Measurements from ENCODE around the gene PLXNA2.

The PLXNA2 gene

DNA sequence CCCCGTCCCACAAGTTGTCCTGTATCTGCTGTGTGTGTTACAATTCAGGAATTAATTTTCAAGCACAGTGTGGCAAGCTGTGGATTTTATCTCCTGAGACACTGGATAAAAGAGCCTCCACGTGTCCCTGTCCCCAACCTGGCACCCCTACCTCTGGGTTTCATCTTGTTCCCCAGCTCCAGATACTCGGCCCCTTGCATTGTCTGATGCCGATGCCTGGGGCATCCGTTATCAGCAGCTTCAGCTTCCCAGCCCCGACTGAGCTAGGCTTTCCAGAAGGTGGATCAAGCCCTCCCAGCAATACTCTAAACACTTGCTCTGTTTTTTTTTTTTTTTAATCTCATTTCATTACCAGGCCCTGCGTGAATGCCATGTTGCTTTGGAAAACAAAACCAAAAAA is 159.4 kb downstream of the PLXNA2 start:
- no peaks in the 10 kb centered on the region for H3K27me3 ChIP-seq

DNA sequence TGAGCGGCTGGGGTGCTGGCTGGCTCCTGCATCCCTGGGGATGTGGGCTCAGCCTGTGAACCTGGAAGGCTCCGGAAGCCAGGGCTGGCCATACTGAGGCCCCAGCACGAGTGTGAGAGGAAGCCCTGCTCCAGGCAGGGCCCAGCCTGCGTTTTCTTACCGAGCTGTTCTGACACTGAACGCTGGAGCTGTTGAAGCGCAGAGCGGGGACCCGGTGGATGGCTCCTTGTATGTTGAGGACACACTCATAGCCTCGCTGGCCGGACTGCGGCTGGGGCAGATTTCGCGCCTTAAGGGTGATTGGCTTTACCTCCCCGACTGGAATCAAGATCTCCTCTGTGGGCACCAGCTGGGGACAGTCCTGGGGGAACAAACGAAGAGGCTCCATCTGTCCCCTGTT is 160.0 kb downstream of the PLXNA2 start:
- no peaks in the 10 kb centered on the region for H3K27me3 ChIP-seq
- no peak overlapping the region for H3K4me3 ChIP-seq (ENCODE audit: low read depth, low read length)
- no peaks in the 10 kb centered on the region for H3K9me3 ChIP-seq
- TF ChIP-seq, protein P1, sequence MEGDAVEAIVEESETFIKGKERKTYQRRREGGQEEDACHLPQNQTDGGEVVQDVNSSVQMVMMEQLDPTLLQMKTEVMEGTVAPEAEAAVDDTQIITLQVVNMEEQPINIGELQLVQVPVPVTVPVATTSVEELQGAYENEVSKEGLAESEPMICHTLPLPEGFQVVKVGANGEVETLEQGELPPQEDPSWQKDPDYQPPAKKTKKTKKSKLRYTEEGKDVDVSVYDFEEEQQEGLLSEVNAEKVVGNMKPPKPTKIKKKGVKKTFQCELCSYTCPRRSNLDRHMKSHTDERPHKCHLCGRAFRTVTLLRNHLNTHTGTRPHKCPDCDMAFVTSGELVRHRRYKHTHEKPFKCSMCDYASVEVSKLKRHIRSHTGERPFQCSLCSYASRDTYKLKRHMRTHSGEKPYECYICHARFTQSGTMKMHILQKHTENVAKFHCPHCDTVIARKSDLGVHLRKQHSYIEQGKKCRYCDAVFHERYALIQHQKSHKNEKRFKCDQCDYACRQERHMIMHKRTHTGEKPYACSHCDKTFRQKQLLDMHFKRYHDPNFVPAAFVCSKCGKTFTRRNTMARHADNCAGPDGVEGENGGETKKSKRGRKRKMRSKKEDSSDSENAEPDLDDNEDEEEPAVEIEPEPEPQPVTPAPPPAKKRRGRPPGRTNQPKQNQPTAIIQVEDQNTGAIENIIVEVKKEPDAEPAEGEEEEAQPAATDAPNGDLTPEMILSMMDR (IDR thresholded peaks at IDR 0.05; ENCODE audit: low read depth, low read length), result no peak
- peaks cover 29% of the 10 kb centered on the region for H3K4me1 ChIP-seq
- H3K36me3 ChIP-seq, result peaks cover 14% of the 10 kb centered on the region
- DNase-seq, result no peak

More for the DNA sequence above, 159.4 kb downstream of the PLXNA2 start:
- DNase-seq, result peak; percentile 63
- no peak overlapping the region for H3K4me3 ChIP-seq (ENCODE audit: low read depth, low read length)
- peaks cover 33% of the 10 kb centered on the region for H3K4me1 ChIP-seq
- H3K36me3 ChIP-seq, result peaks cover 14% of the 10 kb centered on the region
- TF ChIP-seq, protein P1 (IDR thresholded peaks at IDR 0.05; ENCODE audit: low read depth, low read length), result no peak
- H3K9me3 ChIP-seq, result no peaks in the 10 kb centered on the region

DNA sequence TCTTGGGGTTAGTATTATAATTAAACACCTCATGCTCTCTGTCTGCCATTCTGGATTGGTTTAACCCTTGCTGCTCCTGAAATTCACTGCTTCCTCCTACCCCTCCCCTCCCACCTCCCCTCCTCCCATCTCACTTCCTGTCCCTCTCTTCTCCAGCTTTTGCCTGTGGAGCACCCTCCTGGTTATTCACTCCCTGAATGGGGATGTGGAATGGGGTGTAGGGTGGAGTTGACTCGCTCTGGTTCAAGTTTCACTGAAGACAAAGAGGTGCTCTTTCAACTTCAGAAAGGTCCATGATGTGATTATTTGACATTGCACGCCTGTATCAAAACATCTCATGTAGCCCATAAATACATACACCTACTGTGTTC is 160.5 kb downstream of the PLXNA2 start:
- DNase-seq, result no peak
- H3K9me3 ChIP-seq, result no peaks in the 10 kb centered on the region
- H3K4me1 ChIP-seq, result peaks cover 24% of the 10 kb centered on the region
- peaks cover 14% of the 10 kb centered on the region for H3K36me3 ChIP-seq
- no peaks in the 10 kb centered on the region for H3K27me3 ChIP-seq
- no peak overlapping the region for H3K4me3 ChIP-seq (ENCODE audit: low read depth, low read length)
- TF ChIP-seq, protein P1 (IDR thresholded peaks at IDR 0.05; ENCODE audit: low read depth, low read length), result no peak

- Histone ChIP-seq H3K9me3 (no peaks in the 10 kb centered on the region), H3K4me1 (peaks cover 19% of the 10 kb centered on the region), H3K36me3 (peaks cover 15% of the 10 kb centered on the region), H3K4me3 (ENCODE audit: low read depth, low read length) (no peak overlapping the region), H3K27me3 (no peaks in the 10 kb centered on the region)
- TF ChIP-seq, protein P1 (IDR thresholded peaks at IDR 0.05; ENCODE audit: low read depth, low read length), result no peak
- peak; percentile 54 for DNase-seq
These were observed 161.0 kb downstream of the PLXNA2 start for GRCh38 chr1:208083016-208083714.

DNA sequence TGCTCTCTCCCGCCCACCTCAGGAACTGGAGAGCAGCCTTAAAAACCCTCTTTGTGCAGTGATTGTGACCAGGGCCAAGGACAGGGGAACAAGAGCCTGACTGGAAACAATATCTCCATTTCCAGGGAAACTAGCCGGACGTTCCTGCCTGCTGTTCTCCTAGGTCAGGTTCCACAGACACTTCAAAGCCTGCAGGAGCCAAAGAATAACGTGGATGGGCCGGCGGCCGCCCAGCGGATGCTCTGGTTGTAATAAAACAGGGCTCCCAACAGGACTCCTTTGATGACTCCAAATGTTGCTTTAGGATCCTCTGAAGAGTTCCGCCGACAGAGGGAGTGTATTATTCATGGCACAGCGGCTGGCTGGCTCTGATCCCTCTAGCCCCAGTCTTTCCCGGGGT is 162.2 kb downstream of the PLXNA2 start:
- H3K27me3 ChIP-seq, result no peaks in the 10 kb centered on the region
- DNase-seq, result no peak
- H3K4me3 ChIP-seq (ENCODE audit: low read depth, low read length), result no peak overlapping the region
- TF ChIP-seq, protein P1 (IDR thresholded peaks at IDR 0.05; ENCODE audit: low read depth, low read length), result 0 out of 2 replicates have a peak, but pooled peaks have one; percentile 17
- H3K36me3 ChIP-seq, result peaks cover 19% of the 10 kb centered on the region
- H3K9me3 ChIP-seq, result no peaks in the 10 kb centered on the region
- peaks cover 21% of the 10 kb centered on the region for H3K4me1 ChIP-seq

All from BE2C (cell line).